GM18951 (cell line): Measurements from ENCODE around the gene CHRNA5.

Experiments
- POLR2A ChIP-seq: IDR thresholded peaks from 4 replicates; pipeline ENCODE4 v1.6.1; 2011; ENCODE audit warnings: mild to moderate bottlenecking; ENCODE audit not compliant: insufficient read length, insufficient read depth; ENCODE audit errors: extremely low read depth
- in situ Hi-C: fragments of 300-500 bp; cut with MboI; formaldehyde crosslinking; loops from one replicate; pipeline ENCODE4 v1.12.0; 2022; ENCODE audit warnings: low sequenced_read_pairs, mixed read lengths, inconsistent platforms; ENCODE audit not compliant: unreplicated experiment

The CHRNA5 gene

GRCh38 chr15:78620527-78621421 is 55.5 kb downstream of the CHRNA5 start, which contains the start of gene CHRNA3:
Gene CHRNA3, minus strand, starts transcription at chr15:78620996. Its CDS starts 202 bp downstream, at chr15:78620794.
- TF ChIP-seq POLR2A = no peak
- in situ Hi-C loops = no loop called here

DNA sequence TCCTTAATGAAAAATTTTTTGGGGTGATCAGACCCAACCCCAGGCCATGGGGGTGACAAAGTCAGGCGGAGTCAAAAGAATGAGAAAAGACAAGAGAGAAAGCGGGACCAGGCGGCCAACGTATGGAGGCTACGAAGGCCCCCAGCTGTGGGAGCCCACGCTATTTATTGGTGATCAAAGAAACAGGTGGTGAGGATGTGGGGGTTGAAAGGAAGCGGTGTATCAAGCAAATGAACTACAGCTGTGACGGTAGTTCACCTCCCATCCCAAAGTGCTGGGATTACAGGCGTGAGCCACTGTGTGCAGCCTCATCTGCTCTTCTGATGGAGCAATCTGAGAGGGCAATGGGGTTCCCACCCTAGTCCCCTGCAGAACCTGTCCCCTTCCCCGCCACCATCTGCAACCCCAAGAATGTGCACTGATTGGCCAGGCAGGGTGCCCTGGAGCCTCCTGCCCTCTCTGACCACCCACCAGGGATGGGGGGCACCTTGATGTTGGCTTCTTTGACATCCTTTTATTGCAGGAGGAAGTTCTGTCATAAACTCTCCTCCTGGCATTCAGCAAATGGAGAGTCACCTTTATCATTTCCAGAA is 56.6 kb downstream of the CHRNA5 start:
- TF ChIP-seq POLR2A = no peak
- in situ Hi-C loops = no loop called here

GRCh38 chr15:78623786-78624497 is 58.6 kb downstream of the CHRNA5 start:
- in situ Hi-C loops = no loop called here
- no peak for TF ChIP-seq POLR2A

DNA sequence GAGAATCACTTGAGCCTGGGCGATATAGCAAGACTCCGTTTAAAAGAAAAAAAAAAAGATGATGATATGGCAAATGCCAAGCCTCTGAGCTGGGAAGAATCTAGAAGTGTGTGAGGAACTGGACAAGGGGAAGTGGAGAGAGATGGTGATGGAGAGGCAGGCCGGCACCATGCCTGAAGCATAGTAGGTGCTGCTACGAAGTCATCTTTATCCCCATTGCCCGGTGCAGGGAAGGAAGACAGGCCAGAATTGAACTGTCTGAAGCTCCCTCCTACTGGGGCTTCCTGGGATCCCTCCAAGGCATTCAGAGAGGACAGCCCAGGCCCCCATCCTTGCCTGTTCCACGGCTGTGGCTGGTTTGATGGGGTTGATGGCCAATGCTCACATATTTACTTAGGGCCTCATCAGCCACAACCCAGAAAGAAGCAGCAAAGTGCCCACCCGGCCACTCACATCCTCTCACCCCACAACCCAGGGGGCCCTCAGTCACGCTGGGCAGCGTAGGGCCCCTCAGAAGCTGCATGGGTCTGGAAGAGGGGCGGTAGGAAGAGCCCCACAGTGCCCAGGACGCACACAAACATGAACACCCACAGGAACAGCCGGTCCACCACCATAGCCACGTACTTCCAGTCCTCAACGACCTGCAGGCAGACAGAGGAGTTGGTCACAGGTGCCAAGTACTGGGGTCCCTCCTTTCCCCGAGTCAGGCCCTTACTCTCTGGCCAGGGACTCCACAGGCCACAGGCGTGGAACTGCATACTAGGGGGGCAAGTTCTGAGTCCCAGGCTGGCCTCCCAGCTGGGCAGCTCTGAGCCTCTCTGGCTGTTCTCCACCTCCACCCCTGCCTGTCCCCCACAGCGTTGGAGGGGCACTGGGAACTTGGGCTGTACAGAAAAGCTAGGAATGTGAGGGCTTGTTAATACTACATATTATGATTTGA is 59.6 kb downstream of the CHRNA5 start:
- in situ Hi-C loops = no loop called here
- TF ChIP-seq POLR2A = no peak

GRCh38 chr15:78625606-78626280 is 60.4 kb downstream of the CHRNA5 start:
- no peak for TF ChIP-seq POLR2A
- in situ Hi-C loops = no loop called here

DNA sequence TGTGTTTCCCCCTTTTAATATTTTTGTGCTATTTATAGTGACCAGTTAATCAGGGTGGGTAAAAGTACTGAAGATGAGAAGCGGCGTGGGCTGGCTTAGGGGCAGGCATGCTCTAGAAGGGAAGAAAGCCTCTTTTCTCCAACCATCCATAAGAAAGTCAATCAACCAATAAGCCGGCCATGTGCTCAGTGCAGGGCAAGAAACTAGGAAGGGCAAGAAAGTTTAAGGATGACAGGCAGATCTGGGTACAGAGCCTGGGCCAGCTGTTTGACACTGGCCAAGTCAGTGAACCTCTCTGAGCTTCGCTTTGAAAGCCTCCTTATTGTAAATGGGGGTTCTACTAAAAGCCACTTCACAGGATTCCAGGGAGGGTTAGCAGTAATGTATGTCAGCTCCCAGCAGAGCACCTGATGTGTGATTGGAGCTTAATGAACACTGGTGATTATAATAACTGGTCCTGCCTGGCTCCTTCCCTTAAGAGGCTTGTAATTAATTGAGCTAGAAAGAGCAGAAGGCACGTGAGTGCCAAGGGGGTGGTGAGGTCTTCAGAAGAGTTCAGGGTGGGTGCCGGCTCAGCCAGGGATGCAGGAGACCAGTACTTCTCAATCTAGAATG is 61.2 kb downstream of the CHRNA5 start:
- no peak for TF ChIP-seq POLR2A
- in situ Hi-C loops = no loop called here

- TF ChIP-seq POLR2A = no peak
- in situ Hi-C loops = no loop called here
Measured at GRCh38 chr15:78627348-78627747, 62.0 kb downstream of the CHRNA5 start.

GRCh38 chr15:78628227-78628626 is 62.9 kb downstream of the CHRNA5 start:
- in situ Hi-C loops = no loop called here
- TF ChIP-seq POLR2A = no peak

GRCh38 chr15:78629031-78629715 is 63.9 kb downstream of the CHRNA5 start:
- TF ChIP-seq POLR2A = no peak
- in situ Hi-C loops = no loop called here

DNA sequence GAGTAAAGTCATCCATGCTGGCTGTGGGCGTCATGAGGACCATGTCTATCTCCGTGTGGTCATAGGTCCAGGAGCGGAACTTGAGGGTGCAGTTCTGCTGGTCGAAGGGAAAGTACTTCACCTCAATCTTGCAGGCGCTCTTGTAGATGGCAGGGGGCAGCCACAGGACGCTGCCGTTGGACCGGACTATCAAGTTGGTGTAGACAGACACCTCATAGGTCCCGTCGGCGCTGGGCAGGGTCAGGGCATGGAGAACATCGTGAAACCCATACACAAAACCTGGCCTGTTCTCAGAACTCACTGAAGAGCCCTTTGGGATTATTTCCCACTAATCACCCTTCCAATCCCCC is 64.4 kb downstream of the CHRNA5 start:
- TF ChIP-seq POLR2A = no peak
- in situ Hi-C loops = no loop called here

DNA sequence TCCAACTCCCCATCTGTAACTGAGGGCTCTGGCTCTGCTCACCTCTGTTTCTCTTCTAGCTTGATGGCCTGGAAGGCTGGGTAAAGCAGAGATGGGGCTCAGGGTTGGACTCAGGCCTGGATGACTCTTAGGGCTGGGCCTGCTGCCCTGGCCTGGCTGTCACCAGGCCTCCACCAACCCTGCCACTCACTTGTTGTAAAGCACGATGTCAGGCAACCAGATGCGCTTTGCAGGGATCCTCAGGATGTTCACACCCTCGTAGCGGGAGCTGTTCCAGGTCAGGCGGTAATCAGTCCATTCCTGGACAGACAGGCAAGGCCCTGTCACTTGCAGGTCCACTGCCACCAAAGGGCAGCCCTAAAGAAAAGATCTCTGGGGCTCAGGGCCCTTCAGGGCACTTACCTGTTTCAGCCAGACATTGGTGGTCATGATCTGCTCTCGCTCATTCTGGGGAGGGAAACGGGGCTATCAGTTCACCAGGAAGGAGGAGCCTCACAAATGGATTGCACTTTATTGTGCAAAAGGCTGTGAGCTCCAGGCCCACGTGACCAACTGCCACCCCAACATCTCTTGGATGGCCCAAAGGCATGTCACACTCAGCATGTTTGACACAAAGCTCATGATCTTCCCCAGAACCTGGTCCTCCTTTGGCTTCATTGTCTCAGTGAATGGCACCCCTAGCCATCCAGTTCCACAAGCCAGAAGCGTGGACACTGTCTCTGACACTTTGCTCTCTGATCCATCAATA is 65.7 kb downstream of the CHRNA5 start:
- TF ChIP-seq POLR2A = no peak
- in situ Hi-C loops = no loop called here
